GM12891 (cell line): ENCODE data around the gene RECK.

Experiments used
- POLR2A ChIP-seq: IDR thresholded peaks from 2 replicates; pipeline ENCODE4 v1.6.1; 2011; ENCODE audit warnings: low read depth, low read length, control low read depth
- POLR2AphosphoS5 ChIP-seq: IDR thresholded peaks from 2 replicates; pipeline ENCODE4 v1.6.1; 2011; ENCODE audit warnings: low read depth, low read length, control low read depth
- TAF1 ChIP-seq: IDR thresholded peaks from 2 replicates; pipeline ENCODE4 v1.6.1; 2011; ENCODE audit warnings: low read depth, low read length, control low read depth

- TF ChIP-seq TAF1 (no peak), POLR2AphosphoS5 (no peak), POLR2A (no peak)
Measured at GRCh38 chr9:36113999-36114398, 77.3 kb downstream of the RECK start.
